ENCODE measurements around the gene RPLP2.

The RPLP2 gene

DNA sequence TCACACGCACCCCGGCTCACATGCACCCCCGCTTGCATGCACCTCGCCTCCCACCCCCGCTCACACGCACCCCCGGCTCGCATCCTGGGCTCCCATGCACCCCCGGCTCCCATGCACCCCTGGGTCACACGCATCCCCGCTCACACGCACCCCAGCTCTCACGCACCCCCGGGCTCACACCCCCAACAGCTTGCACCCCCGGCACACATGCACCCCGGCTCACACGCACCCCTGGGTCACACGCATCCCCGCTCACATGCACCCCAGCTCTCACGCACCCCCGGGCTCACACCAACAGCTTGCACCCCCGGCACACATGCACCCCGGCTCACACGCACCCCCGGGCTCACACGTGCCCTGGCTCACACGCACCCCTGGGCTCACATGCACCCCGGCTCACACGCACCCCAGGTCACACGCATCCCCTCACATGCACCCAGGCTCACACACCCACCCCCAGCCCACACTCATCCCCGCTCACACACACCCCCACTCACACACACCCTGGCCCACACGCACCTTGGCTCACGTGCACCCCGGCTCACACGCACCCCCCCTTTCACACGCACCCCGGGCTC is 49.1 kb downstream of the RPLP2 start:
- no peak for DNase-seq
- peaks cover 0 to 4% (median 0%) of the 10 kb centered on the region in 4 experiments for H3K36me3 ChIP-seq (ENCODE audit: control insufficient read depth in 4 of 4, insufficient read depth in 4 of 4, low read length in 3 of 4)
- WGBS (ENCODE audit: insufficient coverage): 99% methylated on average over 19 of the region's 37 CpGs
- H3K9me3 ChIP-seq (ENCODE audit: control extremely low read depth in 1 of 5, control insufficient read depth in 4 of 5, insufficient read depth in 2 of 5, low read depth in 1 of 5, low read length in 4 of 5): no peaks in the 10 kb centered on the region
- ChIA-PET CTCF (interaction anchor here (1.0 kb wide), 1 partner anchor 10 kb away, joined by 4 read pairs; no protein-coding TSS in a partner anchor), POLR2A (interaction anchor here (1.0 kb wide), 1 partner anchor 12 kb away, joined by 3 read pairs; no protein-coding TSS in a partner anchor)
- H3K4me3 ChIP-seq (ENCODE audit: control insufficient read depth in 1 of 7, extremely low read depth in 1 of 7, insufficient read depth in 4 of 7, low read depth in 2 of 7, low read length in 6 of 7): no peak overlapping the region
- H3K27ac ChIP-seq (ENCODE audit: insufficient read depth in 1 of 2, low read depth in 1 of 2, low read length in 2 of 2, poor library complexity in 1 of 2, severe bottlenecking in 2 of 2): no peak overlapping the region
- no peaks in the 10 kb centered on the region for H3K27me3 ChIP-seq (replicated peaks in 2 of 5; ENCODE audit: control insufficient read depth in 4 of 5, insufficient read depth in 5 of 5, low read length in 4 of 5)
- H3K4me1 ChIP-seq (ENCODE audit: control extremely low read depth in 1 of 4, control insufficient read depth in 4 of 4, insufficient read depth in 4 of 4, low read length in 3 of 4): peaks cover 0 to 7% (median 4%) of the 10 kb centered on the region in 4 experiments

GRCh38 chr11:859394-860131 is 49.8 kb downstream of the RPLP2 start:
- ChIA-PET CTCF (interaction anchor here (1.0 kb wide), 1 partner anchor 11 kb away, joined by 4 read pairs; no protein-coding TSS in a partner anchor), POLR2A (interaction anchor here (1.0 kb wide), 1 partner anchor 12 kb away, joined by 3 read pairs; no protein-coding TSS in a partner anchor)
- Histone ChIP-seq H3K27ac (ENCODE audit: insufficient read depth in 1 of 2, low read depth in 1 of 2, low read length in 2 of 2, poor library complexity in 1 of 2, severe bottlenecking in 2 of 2) (no peak overlapping the region), H3K27me3 (replicated peaks in 2 of 5; ENCODE audit: control insufficient read depth in 4 of 5, insufficient read depth in 5 of 5, low read length in 4 of 5) (no peaks in the 10 kb centered on the region), H3K36me3 (ENCODE audit: control insufficient read depth in 4 of 4, insufficient read depth in 4 of 4, low read length in 3 of 4) (peaks cover 0 to 4% (median 0%) of the 10 kb centered on the region in 4 experiments), H3K4me1 (ENCODE audit: control extremely low read depth in 1 of 4, control insufficient read depth in 4 of 4, insufficient read depth in 4 of 4, low read length in 3 of 4) (peaks cover 0 to 7% (median 4%) of the 10 kb centered on the region in 4 experiments), H3K4me3 (ENCODE audit: control insufficient read depth in 1 of 7, extremely low read depth in 1 of 7, insufficient read depth in 4 of 7, low read depth in 2 of 7, low read length in 6 of 7) (no peak overlapping the region), H3K9me3 (ENCODE audit: control extremely low read depth in 1 of 5, control insufficient read depth in 4 of 5, insufficient read depth in 2 of 5, low read depth in 1 of 5, low read length in 4 of 5) (no peaks in the 10 kb centered on the region)
- peak in 2 of 3 donors; percentile 67 to 69 for DNase-seq
- 80% methylated on average over 19 of the region's 31 CpGs for WGBS (ENCODE audit: insufficient coverage)

DNA sequence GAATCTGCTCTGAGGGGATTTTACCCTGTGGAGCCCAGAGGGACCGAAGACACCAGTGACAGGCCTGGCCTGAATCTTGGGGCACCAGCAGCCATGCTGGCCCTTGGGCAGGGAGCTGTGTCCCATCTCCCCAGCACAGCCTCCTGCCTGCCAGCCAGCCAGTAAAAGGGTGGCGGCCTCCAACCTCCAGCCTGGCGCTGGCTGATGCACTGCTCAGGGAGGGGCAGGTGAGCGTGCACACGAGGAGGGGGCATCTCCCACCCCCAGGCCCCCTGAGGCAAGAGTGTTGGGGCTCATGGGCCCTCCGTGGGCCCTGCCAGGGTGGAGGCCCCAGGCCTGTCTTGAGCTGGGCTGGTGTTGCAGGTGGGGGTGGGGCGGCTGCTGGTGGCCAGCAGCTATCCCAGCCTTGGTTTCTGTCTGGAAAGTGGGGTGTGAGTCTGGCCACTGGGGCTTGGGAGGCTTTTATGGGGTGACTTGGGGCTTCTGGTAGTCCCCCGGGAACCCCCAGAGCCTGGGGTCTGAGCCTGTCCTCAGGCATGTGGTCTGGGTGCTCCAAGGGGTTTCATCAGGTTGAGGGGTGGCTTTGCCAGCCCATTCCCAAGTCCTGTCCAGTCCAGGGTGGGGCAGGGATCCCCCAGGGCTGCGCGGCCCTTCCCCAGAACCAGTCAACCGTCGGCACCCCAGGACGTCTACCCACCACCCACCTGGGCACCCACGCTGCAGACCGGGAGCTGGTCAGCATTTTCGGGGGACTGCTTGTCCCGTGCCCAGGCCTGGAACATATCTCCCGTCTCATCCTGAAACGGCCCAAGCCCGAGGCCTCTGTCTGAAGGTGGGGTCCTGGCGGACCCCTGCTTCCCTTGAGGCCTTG is 50.7 kb downstream of the RPLP2 start:
- H3K27ac ChIP-seq (ENCODE audit: insufficient read depth in 1 of 2, low read depth in 1 of 2, low read length in 2 of 2, poor library complexity in 1 of 2, severe bottlenecking in 2 of 2): no peak overlapping the region
- CTCF ChIA-PET: interaction anchor here (1.0 kb wide), 2 partner anchors 12 to 61 kb away, joined by 4 read pairs; no protein-coding TSS in a partner anchor

DNA sequence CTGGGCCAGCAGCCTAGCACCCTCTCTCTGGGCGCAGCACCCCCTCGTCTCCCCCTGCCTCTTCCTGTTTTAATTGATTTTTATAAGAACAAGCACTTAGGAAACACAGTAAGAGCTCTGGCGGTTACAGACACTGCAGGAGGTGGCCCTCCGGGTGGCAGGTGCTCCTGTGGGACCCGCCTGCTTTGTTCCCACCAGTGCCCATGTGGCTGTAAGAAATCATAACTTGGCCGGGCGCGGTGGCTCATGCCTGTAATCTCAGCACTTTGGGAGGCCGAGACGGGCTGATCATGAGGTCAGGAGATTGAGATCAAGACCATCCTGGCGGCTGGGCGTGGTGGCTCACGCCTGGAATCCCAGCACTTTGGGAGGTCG is 51.3 kb downstream of the RPLP2 start:
- CTCF ChIA-PET: interaction anchor here (1.0 kb wide), 1 partner anchor 61 kb away, joined by 4 read pairs; no protein-coding TSS in a partner anchor
- Histone ChIP-seq H3K36me3 (ENCODE audit: control insufficient read depth in 4 of 4, insufficient read depth in 4 of 4, low read length in 3 of 4) (peaks cover 0 to 3% (median 1%) of the 10 kb centered on the region in 4 experiments), H3K4me1 (ENCODE audit: control extremely low read depth in 1 of 4, control insufficient read depth in 4 of 4, insufficient read depth in 4 of 4, low read length in 3 of 4) (peaks cover 0 to 7% (median 4%) of the 10 kb centered on the region in 4 experiments), H3K27ac (ENCODE audit: insufficient read depth in 1 of 2, low read depth in 1 of 2, low read length in 2 of 2, poor library complexity in 1 of 2, severe bottlenecking in 2 of 2) (no peak overlapping the region), H3K4me3 (ENCODE audit: control insufficient read depth in 1 of 7, extremely low read depth in 1 of 7, insufficient read depth in 4 of 7, low read depth in 2 of 7, low read length in 6 of 7) (no peak overlapping the region), H3K27me3 (replicated peaks in 2 of 5; ENCODE audit: control insufficient read depth in 4 of 5, insufficient read depth in 5 of 5, low read length in 4 of 5) (no peaks in the 10 kb centered on the region), H3K9me3 (ENCODE audit: control extremely low read depth in 1 of 5, control insufficient read depth in 4 of 5, insufficient read depth in 2 of 5, low read depth in 1 of 5, low read length in 4 of 5) (no peaks in the 10 kb centered on the region)
- POLR2A ChIA-PET: no interaction called here
- WGBS (ENCODE audit: insufficient coverage): 92% methylated on average over 12 of the region's 14 CpGs
- no peak for DNase-seq

More for the DNA sequence above, 50.7 kb downstream of the RPLP2 start:
- Histone ChIP-seq H3K27me3 (replicated peaks in 2 of 5; ENCODE audit: control insufficient read depth in 4 of 5, insufficient read depth in 5 of 5, low read length in 4 of 5) (no peaks in the 10 kb centered on the region), H3K4me3 (ENCODE audit: control insufficient read depth in 1 of 7, extremely low read depth in 1 of 7, insufficient read depth in 4 of 7, low read depth in 2 of 7, low read length in 6 of 7) (no peak overlapping the region), H3K4me1 (ENCODE audit: control extremely low read depth in 1 of 4, control insufficient read depth in 4 of 4, insufficient read depth in 4 of 4, low read length in 3 of 4) (peaks cover 0 to 7% (median 4%) of the 10 kb centered on the region in 4 experiments), H3K36me3 (ENCODE audit: control insufficient read depth in 4 of 4, insufficient read depth in 4 of 4, low read length in 3 of 4) (peaks cover 0 to 4% (median under 1%) of the 10 kb centered on the region in 4 experiments), H3K9me3 (ENCODE audit: control extremely low read depth in 1 of 5, control insufficient read depth in 4 of 5, insufficient read depth in 2 of 5, low read depth in 1 of 5, low read length in 4 of 5) (no peaks in the 10 kb centered on the region)
- no peak for DNase-seq
- 92% methylated on average over 19 of the region's 21 CpGs for WGBS (ENCODE audit: insufficient coverage)
- POLR2A ChIA-PET: interaction anchor here (1.0 kb wide), 1 partner anchor 13 kb away, joined by 3 read pairs; no protein-coding TSS in a partner anchor

GRCh38 chr11:862081-862661 is 52.4 kb downstream of the RPLP2 start:
- Histone ChIP-seq H3K9me3 (ENCODE audit: control extremely low read depth in 1 of 5, control insufficient read depth in 4 of 5, insufficient read depth in 2 of 5, low read depth in 1 of 5, low read length in 4 of 5) (no peaks in the 10 kb centered on the region), H3K27me3 (replicated peaks in 2 of 5; ENCODE audit: control insufficient read depth in 4 of 5, insufficient read depth in 5 of 5, low read length in 4 of 5) (no peaks in the 10 kb centered on the region), H3K4me1 (ENCODE audit: control extremely low read depth in 1 of 4, control insufficient read depth in 4 of 4, insufficient read depth in 4 of 4, low read length in 3 of 4) (peaks cover 0 to 7% (median 4%) of the 10 kb centered on the region in 4 experiments), H3K36me3 (ENCODE audit: control insufficient read depth in 4 of 4, insufficient read depth in 4 of 4, low read length in 3 of 4) (peaks cover 0 to 9% (median 6%) of the 10 kb centered on the region in 4 experiments), H3K27ac (ENCODE audit: insufficient read depth in 1 of 2, low read depth in 1 of 2, low read length in 2 of 2, poor library complexity in 1 of 2, severe bottlenecking in 2 of 2) (no peak overlapping the region), H3K4me3 (ENCODE audit: control insufficient read depth in 1 of 7, extremely low read depth in 1 of 7, insufficient read depth in 4 of 7, low read depth in 2 of 7, low read length in 6 of 7) (no peak overlapping the region)
- WGBS (ENCODE audit: insufficient coverage): 91% methylated on average over 15 of the region's 20 CpGs
- CTCF ChIA-PET: no interaction called here
- no peak for DNase-seq
- POLR2A ChIA-PET: interaction anchor here (0.6 kb wide), 1 partner anchor 13 kb away, joined by 4 read pairs; no protein-coding TSS in a partner anchor

All from common myeloid progenitor, CD34-positive (primary cell).